ENCODE results near the gene IL11RA.

- TF ChIP-seq, protein P1, sequence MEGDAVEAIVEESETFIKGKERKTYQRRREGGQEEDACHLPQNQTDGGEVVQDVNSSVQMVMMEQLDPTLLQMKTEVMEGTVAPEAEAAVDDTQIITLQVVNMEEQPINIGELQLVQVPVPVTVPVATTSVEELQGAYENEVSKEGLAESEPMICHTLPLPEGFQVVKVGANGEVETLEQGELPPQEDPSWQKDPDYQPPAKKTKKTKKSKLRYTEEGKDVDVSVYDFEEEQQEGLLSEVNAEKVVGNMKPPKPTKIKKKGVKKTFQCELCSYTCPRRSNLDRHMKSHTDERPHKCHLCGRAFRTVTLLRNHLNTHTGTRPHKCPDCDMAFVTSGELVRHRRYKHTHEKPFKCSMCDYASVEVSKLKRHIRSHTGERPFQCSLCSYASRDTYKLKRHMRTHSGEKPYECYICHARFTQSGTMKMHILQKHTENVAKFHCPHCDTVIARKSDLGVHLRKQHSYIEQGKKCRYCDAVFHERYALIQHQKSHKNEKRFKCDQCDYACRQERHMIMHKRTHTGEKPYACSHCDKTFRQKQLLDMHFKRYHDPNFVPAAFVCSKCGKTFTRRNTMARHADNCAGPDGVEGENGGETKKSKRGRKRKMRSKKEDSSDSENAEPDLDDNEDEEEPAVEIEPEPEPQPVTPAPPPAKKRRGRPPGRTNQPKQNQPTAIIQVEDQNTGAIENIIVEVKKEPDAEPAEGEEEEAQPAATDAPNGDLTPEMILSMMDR (conservative IDR thresholded peaks at IDR 0.05), result no peak
- TF ChIP-seq ZFX (IDR thresholded peaks at IDR 0.05), result no peak
These were observed 36.9 kb upstream of the IL11RA start for GRCh38 chr9:34615132-34615531.
